ENCODE results near the gene OBI1.

GRCh38 chr13:78659732-78660494, 958 bp upstream of the OBI1 start:
- TF ChIP-seq POLR2A (IDR thresholded peaks at IDR 0.05; ENCODE audit: low read depth, low read length) (no peak), POLR2AphosphoS5 (IDR thresholded peaks at IDR 0.05; ENCODE audit: low read depth, low read length) (no peak), TAF1 (IDR thresholded peaks at IDR 0.05; ENCODE audit: borderline replicate concordance, low read depth, low read length) (no peak)

All from GM12892 (cell line).